Right lobe of liver (tissue), 4 donors: ENCODE data around the gene SP6.

Experiments
- POLR2A ChIP-seq: fragments of 450-650 bp; IDR thresholded peaks from one replicate; pipeline ENCODE4 v1.6.1; 2017; ENCODE audit warnings: antibody characterized with exemption, mild to moderate bottlenecking
- TF ChIP-seq, protein P1 (sequence below), 4 donors: fragments of 200-600 bp in 3 of 4; fragments of 450-650 bp in 1 of 4; IDR thresholded peaks; one replicate each; pipeline versions ENCODE4 v1.5.1 to v1.8.0; 2016 to 2022; ENCODE audit warnings: antibody characterized with exemption in 4 of 4, mild to moderate bottlenecking in 2 of 4
- donor health status: DM: no; HTN: no; CAD: no.
- donor health status: DM: no; HTN: no; CAD: no.
- donor health status: DM: no; HTN: yes; CAD: no.

DNA sequence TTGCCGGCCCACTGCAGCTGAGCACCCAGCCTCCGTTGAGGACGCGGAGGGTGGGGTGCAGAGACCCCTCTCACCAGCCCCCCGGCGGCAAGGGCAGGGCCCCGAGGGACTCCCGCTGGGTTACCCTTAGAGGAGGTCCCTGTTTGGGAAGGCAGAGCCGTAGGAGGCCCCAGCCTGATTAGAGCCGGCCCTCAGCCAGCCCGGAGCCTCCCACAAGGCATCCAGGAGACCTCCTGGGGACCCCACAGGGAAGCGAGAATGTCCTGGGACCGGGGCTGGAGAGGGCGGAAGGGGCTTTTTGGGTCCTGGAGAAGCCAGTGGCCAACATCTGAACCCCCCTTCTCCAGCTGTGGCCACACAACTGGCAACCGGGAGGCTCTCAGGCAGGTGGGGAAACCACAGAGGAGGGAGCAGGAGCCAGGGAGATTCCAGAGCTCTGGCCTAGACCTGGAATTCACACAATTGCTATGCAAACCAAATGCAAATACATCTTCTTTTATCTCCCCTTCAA is 21.7 kb upstream of the SP6 start:
- TF ChIP-seq POLR2A, result no peak
- TF ChIP-seq, protein P1, sequence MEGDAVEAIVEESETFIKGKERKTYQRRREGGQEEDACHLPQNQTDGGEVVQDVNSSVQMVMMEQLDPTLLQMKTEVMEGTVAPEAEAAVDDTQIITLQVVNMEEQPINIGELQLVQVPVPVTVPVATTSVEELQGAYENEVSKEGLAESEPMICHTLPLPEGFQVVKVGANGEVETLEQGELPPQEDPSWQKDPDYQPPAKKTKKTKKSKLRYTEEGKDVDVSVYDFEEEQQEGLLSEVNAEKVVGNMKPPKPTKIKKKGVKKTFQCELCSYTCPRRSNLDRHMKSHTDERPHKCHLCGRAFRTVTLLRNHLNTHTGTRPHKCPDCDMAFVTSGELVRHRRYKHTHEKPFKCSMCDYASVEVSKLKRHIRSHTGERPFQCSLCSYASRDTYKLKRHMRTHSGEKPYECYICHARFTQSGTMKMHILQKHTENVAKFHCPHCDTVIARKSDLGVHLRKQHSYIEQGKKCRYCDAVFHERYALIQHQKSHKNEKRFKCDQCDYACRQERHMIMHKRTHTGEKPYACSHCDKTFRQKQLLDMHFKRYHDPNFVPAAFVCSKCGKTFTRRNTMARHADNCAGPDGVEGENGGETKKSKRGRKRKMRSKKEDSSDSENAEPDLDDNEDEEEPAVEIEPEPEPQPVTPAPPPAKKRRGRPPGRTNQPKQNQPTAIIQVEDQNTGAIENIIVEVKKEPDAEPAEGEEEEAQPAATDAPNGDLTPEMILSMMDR (IDR thresholded peaks at IDR 0.05), result no peak
